ENCODE measurements around the gene TUBB3. TPM values are rescaled to one million over a fixed set of nuclear protein-coding genes. Genes with fewer than 3 reads are reported as not detected.

TUBB3 gene
- total RNA-seq, 1 donor from 2014 or later, result 3,960 TPM

- Mint-ChIP-seq H3K9me3 (ENCODE audit: unreplicated experiment) (peaks cover 15% of the 10 kb centered on the region), H3K4me3 (ENCODE audit: unreplicated experiment) (peak overlapping the region; percentile 84), H3K27me3 (ENCODE audit: unreplicated experiment) (peaks cover 18% of the 10 kb centered on the region), H3K4me1 (ENCODE audit: low read depth, unreplicated experiment) (peaks cover 3% of the 10 kb centered on the region), H3K36me3 (ENCODE audit: unreplicated experiment) (peaks cover 5% of the 10 kb centered on the region), H3K27ac (ENCODE audit: unreplicated experiment) (peak overlapping the region; percentile 33)
- DNase-seq, result no peak
- TF ChIP-seq CTCF (IDR thresholded peaks at IDR 0.05; ENCODE audit: partially characterized antibody, unreplicated experiment), result no peak
Measured at GRCh38 chr16:89949121-89949742, 26.1 kb downstream of the TUBB3 start.

DNA sequence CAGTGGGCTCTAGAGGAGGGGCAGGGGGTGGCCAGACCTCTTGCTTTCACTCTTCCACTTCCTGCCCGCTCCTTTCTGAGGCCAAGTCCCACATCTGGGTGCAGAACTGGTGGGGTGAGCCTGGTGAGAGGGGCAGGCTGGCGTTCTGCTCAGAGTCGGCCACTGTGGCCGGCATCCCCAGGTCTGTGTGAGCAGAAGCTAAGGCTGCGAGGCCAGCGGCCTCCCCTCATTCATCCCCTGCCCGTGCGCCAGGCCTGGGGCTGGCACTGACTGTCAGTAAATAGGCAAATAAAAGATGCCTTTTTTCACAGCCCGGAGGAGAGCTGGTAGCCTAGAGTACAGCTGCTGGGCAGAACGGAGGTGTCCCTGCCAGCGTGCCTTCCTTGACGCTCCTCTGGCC, 26.6 kb downstream of the TUBB3 start:
- TF ChIP-seq CTCF (IDR thresholded peaks at IDR 0.05; ENCODE audit: partially characterized antibody, unreplicated experiment), result no peak
- Mint-ChIP-seq H3K27me3 (ENCODE audit: unreplicated experiment) (peaks cover 18% of the 10 kb centered on the region), H3K36me3 (ENCODE audit: unreplicated experiment) (peaks cover 4% of the 10 kb centered on the region), H3K4me3 (ENCODE audit: unreplicated experiment) (peak overlapping the region; percentile 84), H3K27ac (ENCODE audit: unreplicated experiment) (peak overlapping the region; percentile 33), H3K9me3 (ENCODE audit: unreplicated experiment) (peaks cover 14% of the 10 kb centered on the region), H3K4me1 (ENCODE audit: low read depth, unreplicated experiment) (peaks cover 8% of the 10 kb centered on the region)
- no peak for DNase-seq

DNA sequence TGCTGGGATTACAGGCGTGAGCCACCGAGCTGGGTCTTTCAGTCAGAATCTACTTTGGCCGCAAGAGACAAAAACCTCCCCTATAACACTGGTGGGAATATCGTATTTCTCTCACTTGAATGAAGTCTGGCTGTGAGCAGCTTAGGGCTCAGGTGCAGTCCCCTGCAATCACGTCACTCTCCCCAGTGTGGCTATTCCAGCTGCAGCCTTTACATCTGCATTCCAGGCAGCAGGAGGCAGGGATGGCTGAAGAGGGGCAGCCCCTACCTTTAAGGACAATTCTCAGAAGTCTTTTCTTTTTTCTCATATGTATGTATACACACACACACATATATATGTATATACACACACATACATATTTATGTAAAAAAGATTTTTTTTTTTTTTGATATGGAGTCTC, 28.4 kb downstream of the TUBB3 start:
- no peak overlapping the region for H3K27ac Mint-ChIP-seq (ENCODE audit: unreplicated experiment)
- no peak overlapping the region for H3K4me3 Mint-ChIP-seq (ENCODE audit: unreplicated experiment)
- H3K27me3 Mint-ChIP-seq (ENCODE audit: unreplicated experiment), result peaks cover 20% of the 10 kb centered on the region
- H3K4me1 Mint-ChIP-seq (ENCODE audit: low read depth, unreplicated experiment), result peaks cover 14% of the 10 kb centered on the region
- DNase-seq, result no peak
- no peak for TF ChIP-seq CTCF (IDR thresholded peaks at IDR 0.05; ENCODE audit: partially characterized antibody, unreplicated experiment)
- peaks cover 9% of the 10 kb centered on the region for H3K9me3 Mint-ChIP-seq (ENCODE audit: unreplicated experiment)
- H3K36me3 Mint-ChIP-seq (ENCODE audit: unreplicated experiment), result no peaks in the 10 kb centered on the region

GRCh38 chr16:89952049-89952448, 28.9 kb downstream of the TUBB3 start:
- DNase-seq, result no peak
- peaks cover 20% of the 10 kb centered on the region for H3K27me3 Mint-ChIP-seq (ENCODE audit: unreplicated experiment)
- no peak for TF ChIP-seq CTCF (IDR thresholded peaks at IDR 0.05; ENCODE audit: partially characterized antibody, unreplicated experiment)
- peaks cover 9% of the 10 kb centered on the region for H3K9me3 Mint-ChIP-seq (ENCODE audit: unreplicated experiment)
- no peak overlapping the region for H3K27ac Mint-ChIP-seq (ENCODE audit: unreplicated experiment)
- peaks cover 14% of the 10 kb centered on the region for H3K4me1 Mint-ChIP-seq (ENCODE audit: low read depth, unreplicated experiment)
- no peak overlapping the region for H3K4me3 Mint-ChIP-seq (ENCODE audit: unreplicated experiment)
- no peaks in the 10 kb centered on the region for H3K36me3 Mint-ChIP-seq (ENCODE audit: unreplicated experiment)

DNA sequence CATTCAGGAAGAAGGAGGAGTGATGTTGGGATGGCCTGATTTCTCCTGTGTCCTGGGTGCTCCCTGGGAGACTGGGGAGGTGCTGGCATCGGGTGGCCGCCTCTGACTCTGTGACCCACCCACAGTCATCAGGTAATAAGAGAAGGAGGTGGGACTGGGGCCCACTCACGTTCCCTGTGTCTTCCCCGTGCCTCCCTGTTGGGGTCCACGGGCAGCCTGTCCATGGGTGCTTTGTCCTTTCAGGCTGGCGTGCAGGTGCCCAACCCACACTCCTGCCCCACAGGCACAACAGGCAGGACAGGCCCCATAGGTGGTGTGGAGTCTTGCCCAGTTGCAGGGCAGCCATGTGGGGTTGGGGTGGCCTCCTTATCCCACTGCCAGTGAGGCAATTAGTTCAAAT, 29.4 kb downstream of the TUBB3 start:
- no peak for TF ChIP-seq CTCF (IDR thresholded peaks at IDR 0.05; ENCODE audit: partially characterized antibody, unreplicated experiment)
- H3K36me3 Mint-ChIP-seq (ENCODE audit: unreplicated experiment), result no peaks in the 10 kb centered on the region

More for the DNA sequence above, 29.4 kb downstream of the TUBB3 start:
- H3K27me3 Mint-ChIP-seq (ENCODE audit: unreplicated experiment), result peaks cover 14% of the 10 kb centered on the region
- H3K9me3 Mint-ChIP-seq (ENCODE audit: unreplicated experiment), result peaks cover 5% of the 10 kb centered on the region
- H3K4me3 Mint-ChIP-seq (ENCODE audit: unreplicated experiment), result no peak overlapping the region
- DNase-seq, result no peak
- H3K27ac Mint-ChIP-seq (ENCODE audit: unreplicated experiment), result no peak overlapping the region
- H3K4me1 Mint-ChIP-seq (ENCODE audit: low read depth, unreplicated experiment), result peaks cover 15% of the 10 kb centered on the region

Measured in glutamatergic neuron (in vitro differentiated cells).